ENCODE measurements around the gene LRRN4. TPM values are rescaled to one million over a fixed set of nuclear protein-coding genes. Genes with fewer than 3 reads are reported as not detected.
"Not testable (repeated sequence)": the region's sequence is repeated elsewhere in the genome, so short reads cannot be mapped to it uniquely, and the experiment has no call there.

LRRN4 gene
- total and polyA plus RNA-seq, 2 of the 8 experiments (the other 6 are each of a cell fraction or from before 2014, with no cell fraction given), result 0.21 to 0.89 TPM

DNA sequence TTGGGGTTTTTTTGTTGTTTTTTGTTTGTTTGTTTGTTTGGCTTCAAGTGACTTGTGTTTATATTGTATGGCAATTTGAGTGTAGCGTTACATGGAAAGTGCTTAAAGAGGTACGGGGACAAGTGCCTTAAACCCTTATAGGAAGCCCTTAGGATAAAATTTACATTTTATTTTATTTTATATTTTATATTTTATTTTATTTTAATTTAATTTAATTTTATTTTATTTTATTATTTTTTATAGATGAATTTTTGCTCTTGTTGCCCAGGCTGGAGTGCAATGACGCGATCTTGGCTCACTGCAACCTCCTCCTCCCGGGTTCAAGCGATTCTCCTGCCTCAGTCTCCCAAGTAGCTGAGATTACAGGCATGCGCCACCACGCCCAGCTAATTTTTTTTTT is 21.0 kb downstream of the LRRN4 start:
- DNase-seq (ENCODE audit: low read depth in 1 of 2, low spot score in 2 of 2); H3K27ac ChIP-seq (ENCODE audit: low read depth, low read length): not testable (repeated sequence)
- peaks cover 0 to 34% (median 20%) of the 10 kb centered on the region in 4 experiments; a peak in 7 of 8 replicates for H3K36me3 ChIP-seq (ENCODE audit: control insufficient read depth in 2 of 4, insufficient read depth in 4 of 4, low read length in 3 of 4)

More for the DNA sequence above, 21.0 kb downstream of the LRRN4 start:
- not testable (repeated sequence) for H4K91ac ChIP-seq (replicated peaks; ENCODE audit: insufficient read length, low read length); H3K4me3 ChIP-seq (ENCODE audit: extremely low read depth in 1 of 4, insufficient read depth in 2 of 4, low read depth in 3 of 4, low read length in 4 of 4); H2AFZ ChIP-seq (ENCODE audit: low read length); H3K9ac ChIP-seq (replicated peaks in 1 of 4; ENCODE audit: extremely low read depth in 1 of 4, low read depth in 3 of 4, low read length in 3 of 4); H2BK12ac ChIP-seq (ENCODE audit: low read depth, low read length); H4K5ac ChIP-seq (ENCODE audit: insufficient read length, low read depth, low read length); H4K20me1 ChIP-seq (replicated peaks in 1 of 2; ENCODE audit: control insufficient read depth in 1 of 2, insufficient read depth in 2 of 2, low read length in 2 of 2); H3K4me2 ChIP-seq (ENCODE audit: insufficient read depth in 1 of 2, low read depth in 2 of 2, low read length in 2 of 2); H3K79me2 ChIP-seq (ENCODE audit: control insufficient read depth in 1 of 2, insufficient read depth in 2 of 2, low read length in 2 of 2); H2BK15ac ChIP-seq (ENCODE audit: low read length); H2BK5ac ChIP-seq (ENCODE audit: low read depth, low read length); H3K18ac ChIP-seq (ENCODE audit: extremely low read depth, low read length); H3K4me1 ChIP-seq (replicated peaks in 1 of 4; ENCODE audit: control insufficient read depth in 3 of 4, insufficient read depth in 4 of 4, low read length in 3 of 4); H3K27me3 ChIP-seq (replicated peaks in 1 of 4; ENCODE audit: control insufficient read depth in 3 of 4, extremely low read depth in 1 of 4, insufficient read depth in 3 of 4, low read length in 3 of 4); H3K56ac ChIP-seq (replicated peaks; ENCODE audit: insufficient read length, low read depth, low read length); H3K23ac ChIP-seq (ENCODE audit: insufficient read length); H2BK20ac ChIP-seq (ENCODE audit: low read length); H3K79me1 ChIP-seq (ENCODE audit: low read depth, low read length); H3K9me3 ChIP-seq (ENCODE audit: insufficient read depth in 2 of 2, low read depth in 1 of 2, low read length in 1 of 2); H3K4ac ChIP-seq (replicated peaks; ENCODE audit: insufficient read length, low read depth, low read length); H2AK5ac ChIP-seq (ENCODE audit: low read depth, low read length); H4K8ac ChIP-seq (ENCODE audit: extremely low read depth, insufficient read depth, low read length); H3K23me2 ChIP-seq (ENCODE audit: low read depth, low read length); H3K14ac ChIP-seq (ENCODE audit: insufficient read length); H2BK120ac ChIP-seq (replicated peaks; ENCODE audit: low read depth, low read length); FAIRE-seq
- ChIA-PET POLR2A (ENCODE audit: partially characterized antibody) (interaction anchor here (2.2 kb wide), 1 partner anchor 10 kb away, joined by 8 read pairs; no protein-coding TSS in a partner anchor), CTCF (ENCODE audit: partially characterized antibody) (interaction anchor here (0.7 to 1.6 kb wide), 4 partner anchors 11 to 247 kb away, joined by 3 to 6 read pairs (median 4); no protein-coding TSS in a partner anchor)
- 97% methylated on average over 8 of the region's 8 CpGs; no CpG with 5 or more reads in 1 of the 2 experiments for WGBS, 2 experiments (ENCODE audit: extremely low coverage in 1 of 2, insufficient coverage in 1 of 2, insufficient read length in 1 of 2, insufficient replicate concordance in 2 of 2, low coverage in 1 of 2, low lambda C conversion rate in 2 of 2, missing lambda C conversion rate in 1 of 2)

All from H1 (cell line).